Measurements from ENCODE around the gene DNLZ. TPM values are rescaled to one million over a fixed set of nuclear protein-coding genes. Genes with fewer than 3 reads are reported as not detected.

The DNLZ gene
- total RNA-seq, 1 donor: 8.2 TPM

- TF ChIP-seq CTCF (IDR thresholded peaks at IDR 0.05; ENCODE audit: insufficient read depth, low read depth, low read length): no peak
- no peak for DNase-seq (ENCODE audit: low read depth)
- no peak overlapping the region for H3K4me3 ChIP-seq (ENCODE audit: low read depth, low read length)
Observed at GRCh38 chr9:136331030-136331429, 32.5 kb downstream of the DNLZ start.

GRCh38 chr9:136330406-136330990, 33.0 kb downstream of the DNLZ start:
- no peak overlapping the region for H3K4me3 ChIP-seq (ENCODE audit: low read depth, low read length)
- no peak for TF ChIP-seq CTCF (IDR thresholded peaks at IDR 0.05; ENCODE audit: insufficient read depth, low read depth, low read length)
- DNase-seq (ENCODE audit: low read depth): no peak

- peak overlapping the region; percentile 76 for H3K4me3 ChIP-seq (ENCODE audit: low read depth, low read length)
- DNase-seq (ENCODE audit: low read depth): no peak
- TF ChIP-seq CTCF (IDR thresholded peaks at IDR 0.05; ENCODE audit: insufficient read depth, low read depth, low read length): no peak
Observed at GRCh38 chr9:136329636-136330405, 33.7 kb downstream of the DNLZ start.

GRCh38 chr9:136329211-136329627, 34.3 kb downstream of the DNLZ start:
- DNase-seq (ENCODE audit: low read depth): no peak
- H3K4me3 ChIP-seq (ENCODE audit: low read depth, low read length): peak overlapping the region; percentile 76
- no peak for TF ChIP-seq CTCF (IDR thresholded peaks at IDR 0.05; ENCODE audit: insufficient read depth, low read depth, low read length)

GRCh38 chr9:136328622-136329041, 34.9 kb downstream of the DNLZ start:
- no peak for TF ChIP-seq CTCF (IDR thresholded peaks at IDR 0.05; ENCODE audit: insufficient read depth, low read depth, low read length)
- DNase-seq (ENCODE audit: low read depth): peak; percentile 64
- peak overlapping the region; percentile 76 for H3K4me3 ChIP-seq (ENCODE audit: low read depth, low read length)

GRCh38 chr9:136328011-136328621, 35.4 kb downstream of the DNLZ start:
- no peak for DNase-seq (ENCODE audit: low read depth)
- peak overlapping the region; percentile 76 for H3K4me3 ChIP-seq (ENCODE audit: low read depth, low read length)
- TF ChIP-seq CTCF (IDR thresholded peaks at IDR 0.05; ENCODE audit: insufficient read depth, low read depth, low read length): no peak

Measured in fibroblast of villous mesenchyme (primary cell).